Liver (tissue), 3 donors: ENCODE data around the gene SOAT1.

Source experiments
- EGR1 ChIP-seq, 2 donors: IDR thresholded peaks; 2 replicates each; pipeline ENCODE4 v1.6.1; 2016 to 2018; ENCODE audit warnings: antibody characterized with exemption in 2 of 2, low read depth in 2 of 2
- FOXA1 ChIP-seq: IDR thresholded peaks from 2 replicates; pipeline ENCODE4 v1.6.1; 2016; ENCODE audit warnings: antibody characterized with exemption
- RAD21 ChIP-seq, 2 donors: IDR thresholded peaks; 2 replicates each; pipeline ENCODE4 v1.6.1; 2016; ENCODE audit warnings: antibody characterized with exemption in 2 of 2, mild to moderate bottlenecking in 2 of 2
- SP1 ChIP-seq: IDR thresholded peaks from 2 replicates; pipeline ENCODE4 v1.6.1; 2018; ENCODE audit warnings: antibody characterized with exemption, mild to moderate bottlenecking
- TAF1 ChIP-seq: conservative IDR thresholded peaks from 2 replicates; pipeline ENCODE4 v1.6.1; 2016; ENCODE audit warnings: antibody characterized with exemption, mild to moderate bottlenecking
- YY1 ChIP-seq: IDR thresholded peaks from 2 replicates; pipeline ENCODE4 v1.6.1; 2016; ENCODE audit warnings: antibody characterized with exemption, mild to moderate bottlenecking
- TF ChIP-seq, protein P1 (sequence below): fragments of 150-350 bp; IDR thresholded peaks from 2 replicates; pipeline ENCODE4 v1.5.1; 2017; ENCODE audit warnings: improper control_type of control experiment, low read depth, low read length; ENCODE audit not compliant: missing input control
- TF ChIP-seq, protein P2 (sequence below): IDR thresholded peaks from 2 replicates; pipeline ENCODE4 v1.6.1; 2016; ENCODE audit warnings: antibody characterized with exemption
- TF ChIP-seq, protein P3 (sequence below): IDR thresholded peaks from 2 replicates; pipeline ENCODE4 v1.6.1; 2016; ENCODE audit warnings: antibody characterized with exemption, mild to moderate bottlenecking
- donor health status: healthy.
- donor health status: healthy.

DNA sequence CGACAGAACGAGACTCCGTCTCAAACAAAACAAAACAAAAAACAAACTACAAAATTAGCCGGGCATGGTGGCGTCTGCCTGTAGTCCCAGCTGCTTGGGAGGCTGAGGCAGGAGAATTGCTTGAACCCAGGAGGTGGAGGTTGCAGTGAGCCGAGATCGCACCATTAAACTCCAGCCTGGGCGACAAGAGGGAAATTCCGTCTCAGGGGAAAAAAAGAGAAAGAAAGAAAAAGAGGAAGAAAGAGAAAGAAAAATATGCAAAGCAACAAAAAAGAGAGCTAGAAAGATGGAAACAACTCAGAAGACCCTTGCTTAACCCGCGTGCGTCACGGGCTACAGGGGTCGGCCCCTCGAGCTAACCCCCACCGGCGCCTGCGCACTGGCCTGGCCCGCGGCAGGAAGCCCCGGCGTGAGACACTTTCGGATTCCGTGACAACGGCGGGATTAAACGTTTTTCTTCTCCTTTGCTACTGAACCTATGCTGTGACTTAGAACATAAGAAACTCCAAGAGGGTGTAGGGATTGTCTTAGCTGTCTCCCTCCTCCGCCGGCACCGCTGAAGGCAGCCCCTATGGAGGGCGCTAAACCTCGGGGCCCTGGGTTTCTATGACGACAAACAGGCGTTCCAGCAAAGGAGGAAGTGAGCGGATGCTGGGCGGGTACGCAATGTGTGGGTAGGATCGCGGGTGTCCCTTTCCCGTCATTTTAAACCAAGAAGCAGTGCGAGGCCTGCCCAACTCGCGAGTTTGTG lies 71.9 kb downstream of the SOAT1 start, which contains the start of gene AXDND1:
- TF ChIP-seq YY1: peak; percentile 76
- TF ChIP-seq, protein P1, sequence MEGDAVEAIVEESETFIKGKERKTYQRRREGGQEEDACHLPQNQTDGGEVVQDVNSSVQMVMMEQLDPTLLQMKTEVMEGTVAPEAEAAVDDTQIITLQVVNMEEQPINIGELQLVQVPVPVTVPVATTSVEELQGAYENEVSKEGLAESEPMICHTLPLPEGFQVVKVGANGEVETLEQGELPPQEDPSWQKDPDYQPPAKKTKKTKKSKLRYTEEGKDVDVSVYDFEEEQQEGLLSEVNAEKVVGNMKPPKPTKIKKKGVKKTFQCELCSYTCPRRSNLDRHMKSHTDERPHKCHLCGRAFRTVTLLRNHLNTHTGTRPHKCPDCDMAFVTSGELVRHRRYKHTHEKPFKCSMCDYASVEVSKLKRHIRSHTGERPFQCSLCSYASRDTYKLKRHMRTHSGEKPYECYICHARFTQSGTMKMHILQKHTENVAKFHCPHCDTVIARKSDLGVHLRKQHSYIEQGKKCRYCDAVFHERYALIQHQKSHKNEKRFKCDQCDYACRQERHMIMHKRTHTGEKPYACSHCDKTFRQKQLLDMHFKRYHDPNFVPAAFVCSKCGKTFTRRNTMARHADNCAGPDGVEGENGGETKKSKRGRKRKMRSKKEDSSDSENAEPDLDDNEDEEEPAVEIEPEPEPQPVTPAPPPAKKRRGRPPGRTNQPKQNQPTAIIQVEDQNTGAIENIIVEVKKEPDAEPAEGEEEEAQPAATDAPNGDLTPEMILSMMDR: no peak
- TF ChIP-seq SP1: peak; percentile 26
- TF ChIP-seq, protein P2, sequence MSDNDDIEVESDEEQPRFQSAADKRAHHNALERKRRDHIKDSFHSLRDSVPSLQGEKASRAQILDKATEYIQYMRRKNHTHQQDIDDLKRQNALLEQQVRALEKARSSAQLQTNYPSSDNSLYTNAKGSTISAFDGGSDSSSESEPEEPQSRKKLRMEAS: peak; percentile 40
- peak in 1 of 2 donors; percentile 20 for TF ChIP-seq RAD21 (IDR thresholded peaks at IDR 0.05)
- TF ChIP-seq TAF1: peak; percentile 36
- no peak for TF ChIP-seq EGR1 (IDR thresholded peaks at IDR 0.05; ENCODE audit: low read depth in 2 of 2)
- no peak for TF ChIP-seq FOXA1
- TF ChIP-seq, protein P3, sequence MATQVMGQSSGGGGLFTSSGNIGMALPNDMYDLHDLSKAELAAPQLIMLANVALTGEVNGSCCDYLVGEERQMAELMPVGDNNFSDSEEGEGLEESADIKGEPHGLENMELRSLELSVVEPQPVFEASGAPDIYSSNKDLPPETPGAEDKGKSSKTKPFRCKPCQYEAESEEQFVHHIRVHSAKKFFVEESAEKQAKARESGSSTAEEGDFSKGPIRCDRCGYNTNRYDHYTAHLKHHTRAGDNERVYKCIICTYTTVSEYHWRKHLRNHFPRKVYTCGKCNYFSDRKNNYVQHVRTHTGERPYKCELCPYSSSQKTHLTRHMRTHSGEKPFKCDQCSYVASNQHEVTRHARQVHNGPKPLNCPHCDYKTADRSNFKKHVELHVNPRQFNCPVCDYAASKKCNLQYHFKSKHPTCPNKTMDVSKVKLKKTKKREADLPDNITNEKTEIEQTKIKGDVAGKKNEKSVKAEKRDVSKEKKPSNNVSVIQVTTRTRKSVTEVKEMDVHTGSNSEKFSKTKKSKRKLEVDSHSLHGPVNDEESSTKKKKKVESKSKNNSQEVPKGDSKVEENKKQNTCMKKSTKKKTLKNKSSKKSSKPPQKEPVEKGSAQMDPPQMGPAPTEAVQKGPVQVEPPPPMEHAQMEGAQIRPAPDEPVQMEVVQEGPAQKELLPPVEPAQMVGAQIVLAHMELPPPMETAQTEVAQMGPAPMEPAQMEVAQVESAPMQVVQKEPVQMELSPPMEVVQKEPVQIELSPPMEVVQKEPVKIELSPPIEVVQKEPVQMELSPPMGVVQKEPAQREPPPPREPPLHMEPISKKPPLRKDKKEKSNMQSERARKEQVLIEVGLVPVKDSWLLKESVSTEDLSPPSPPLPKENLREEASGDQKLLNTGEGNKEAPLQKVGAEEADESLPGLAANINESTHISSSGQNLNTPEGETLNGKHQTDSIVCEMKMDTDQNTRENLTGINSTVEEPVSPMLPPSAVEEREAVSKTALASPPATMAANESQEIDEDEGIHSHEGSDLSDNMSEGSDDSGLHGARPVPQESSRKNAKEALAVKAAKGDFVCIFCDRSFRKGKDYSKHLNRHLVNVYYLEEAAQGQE: peak; percentile 54
